Skeletal muscle cell (primary cell): ENCODE results near the gene SPESP1.

Experiments
- DNase-seq: peaks from one replicate; pipeline ENCODE4 v3.0.0-alpha.2; 2010; ENCODE audit warnings: low read depth
- H3K4me3 ChIP-seq: 2 replicates; pipeline ENCODE4 v1.5.1; 2011; ENCODE audit warnings: low read depth, mild to moderate bottlenecking, control low read depth, low read length, moderate library complexity

SPESP1 gene

GRCh38 chr15:68989541-68990230 is 59.4 kb downstream of the SPESP1 start:
- no peak for DNase-seq
- H3K4me3 ChIP-seq = no peak overlapping the region

GRCh38 chr15:68990231-68990991 is 60.1 kb downstream of the SPESP1 start:
- DNase-seq = no peak
- H3K4me3 ChIP-seq = no peak overlapping the region

- no peak for DNase-seq
- H3K4me3 ChIP-seq = no peak overlapping the region
Measured at GRCh38 chr15:68990992-68991500, 60.7 kb downstream of the SPESP1 start.

- no peak overlapping the region for H3K4me3 ChIP-seq
- no peak for DNase-seq
Measured at GRCh38 chr15:68991723-68992122, 61.4 kb downstream of the SPESP1 start.

DNA sequence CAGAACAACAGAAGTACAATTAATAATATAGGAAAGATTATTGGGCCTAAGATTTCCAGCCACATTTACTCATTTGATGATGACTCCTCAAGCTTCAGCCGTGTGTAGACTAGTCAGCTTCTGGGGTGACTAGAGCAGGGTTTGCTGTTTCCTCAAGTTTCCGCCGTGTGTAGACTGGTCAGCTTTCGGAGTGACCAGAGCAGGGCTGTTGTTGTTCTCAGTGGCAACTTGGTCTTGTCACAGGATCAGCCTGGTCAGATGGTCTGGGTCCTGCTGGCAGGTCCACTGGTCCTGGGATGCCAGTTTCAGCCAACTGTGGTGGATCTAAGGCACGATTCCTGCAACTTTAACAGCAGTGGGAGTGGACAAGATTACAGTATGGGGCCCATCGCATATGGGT is 62.4 kb downstream of the SPESP1 start:
- no peak overlapping the region for H3K4me3 ChIP-seq
- no peak for DNase-seq

GRCh38 chr15:68993276-68993675 is 63.0 kb downstream of the SPESP1 start:
- DNase-seq = no peak
- H3K4me3 ChIP-seq = no peak overlapping the region

GRCh38 chr15:68994149-68994548 is 63.8 kb downstream of the SPESP1 start:
- no peak for DNase-seq
- no peak overlapping the region for H3K4me3 ChIP-seq

- DNase-seq = no peak
- H3K4me3 ChIP-seq = no peak overlapping the region
Measured at GRCh38 chr15:68994981-68995761, 64.8 kb downstream of the SPESP1 start.
